Stimulated activated CD8-positive, alpha-beta memory T cell treated with anti-CD3 and anti-CD28 coated beads, Interleukin-4, amount 100 ng/mL, for 24 hours (primary cell): ENCODE results near the gene RDH13.

Experiments
- DNase-seq: peaks from one replicate; pipeline ENCODE4 v3.0.0-alpha.2; 2020; ENCODE audit warnings: low read depth

The RDH13 gene

DNA sequence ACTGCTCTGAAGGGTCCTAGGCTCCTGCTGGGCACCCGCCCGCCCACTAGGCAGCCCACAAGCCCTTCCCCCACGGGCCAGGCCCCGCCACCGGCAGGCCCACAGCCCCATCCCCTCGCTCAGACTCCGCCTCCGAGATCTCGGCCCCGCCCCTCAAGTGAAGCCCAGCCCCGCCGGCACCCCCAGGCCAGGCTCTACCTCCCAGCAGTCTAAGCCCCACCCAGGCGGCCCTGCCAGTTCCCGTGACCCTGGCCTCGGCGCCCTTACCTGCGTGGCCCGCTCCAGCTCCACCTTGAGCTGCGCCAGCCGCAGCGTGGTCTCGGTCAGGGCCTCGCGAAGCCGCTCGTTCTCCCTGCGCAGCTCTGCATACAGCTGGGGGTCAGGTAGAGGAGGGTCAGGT, 29.0 kb upstream of the RDH13 start:
- no peak for DNase-seq

GRCh38 chr19:55091126-55091910, 28.4 kb upstream of the RDH13 start:
- DNase-seq, result no peak

- no peak for DNase-seq
Measured at GRCh38 chr19:55090564-55090963, 27.6 kb upstream of the RDH13 start.

GRCh38 chr19:55089342-55089944, 26.5 kb upstream of the RDH13 start:
- no peak for DNase-seq

DNA sequence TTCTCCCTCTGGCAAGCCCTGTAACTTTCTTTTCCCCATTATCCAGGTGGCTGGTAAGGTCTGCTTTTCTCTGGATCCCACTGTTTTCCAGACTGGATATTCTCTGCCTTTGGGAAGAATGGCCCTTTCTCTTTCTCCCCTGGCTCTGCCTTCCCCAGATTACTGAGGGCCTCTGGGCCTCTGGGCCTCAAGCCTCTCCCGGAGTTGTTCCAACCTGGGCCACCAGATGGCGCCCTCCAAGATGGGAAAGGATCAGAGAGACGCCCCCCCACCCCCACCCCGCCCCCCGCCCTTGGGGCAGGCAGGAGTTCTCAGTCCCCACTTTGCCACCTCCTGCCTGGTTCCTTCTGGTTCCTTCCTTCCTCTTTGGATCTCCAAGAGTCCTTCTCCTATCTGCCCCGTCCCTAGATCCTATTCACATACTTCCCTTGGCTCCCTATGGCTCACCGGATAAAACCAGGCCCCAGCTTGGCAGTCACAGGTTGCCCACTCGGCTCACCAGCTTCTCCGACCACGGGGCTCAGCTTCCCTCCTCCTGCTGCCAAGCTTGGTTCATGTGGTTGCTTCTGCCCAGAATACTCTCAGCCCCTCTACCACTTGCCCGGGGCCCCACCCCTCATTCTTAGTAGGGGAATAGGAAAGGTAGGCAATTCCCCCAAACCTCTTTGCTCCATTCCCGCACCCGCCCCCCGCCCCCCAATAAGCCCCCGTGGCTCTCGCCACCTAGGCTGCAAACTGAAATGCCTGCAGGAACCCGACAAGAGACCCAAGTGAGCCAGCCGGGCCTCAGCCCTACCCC, 25.8 kb upstream of the RDH13 start:
- DNase-seq, result peak; percentile 73

DNA sequence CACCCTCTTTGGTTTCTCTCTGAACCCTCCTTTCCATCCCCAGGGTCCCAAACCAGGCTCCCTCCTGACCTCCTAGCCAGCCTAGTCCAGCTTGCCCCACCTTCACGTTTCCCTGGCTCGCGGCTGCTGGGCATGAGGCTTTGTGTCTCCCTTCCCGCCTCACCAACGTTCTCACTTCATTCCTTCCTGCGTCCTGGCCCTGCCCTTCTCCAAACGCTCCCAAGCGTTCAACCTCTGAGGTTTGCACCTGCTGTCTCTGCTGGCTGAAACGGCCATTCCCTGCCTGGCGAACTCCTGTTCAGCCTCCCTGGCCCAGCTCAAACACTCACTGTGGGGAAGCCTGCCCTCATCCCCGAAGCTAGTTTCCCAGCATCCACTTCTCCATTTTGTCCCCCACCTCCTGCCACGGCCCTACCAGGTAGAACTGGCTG, 25.1 kb upstream of the RDH13 start:
- DNase-seq, result no peak

DNA sequence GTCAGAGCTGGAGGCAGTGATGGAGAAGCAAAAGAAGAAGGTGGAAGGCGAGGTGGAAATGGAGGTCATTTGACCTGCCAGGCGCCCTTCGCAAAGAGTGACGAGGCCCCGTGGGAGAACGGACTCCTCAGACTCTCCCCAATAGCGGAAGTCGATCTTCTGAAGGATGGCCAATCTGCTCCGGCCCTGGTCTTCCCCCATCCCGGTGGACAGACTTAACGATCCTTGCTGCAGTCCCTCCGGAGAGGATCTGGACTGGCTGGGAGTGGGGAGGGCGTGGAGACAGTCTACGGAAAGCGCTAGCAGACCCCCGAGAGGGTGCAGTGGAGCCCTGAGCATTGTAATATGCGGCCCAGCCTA, 24.6 kb upstream of the RDH13 start:
- DNase-seq, result no peak

- DNase-seq, result no peak
Measured at GRCh38 chr19:55086730-55087541, 24.0 kb upstream of the RDH13 start.

GRCh38 chr19:55085923-55086715, 23.2 kb upstream of the RDH13 start:
- DNase-seq, result no peak

DNA sequence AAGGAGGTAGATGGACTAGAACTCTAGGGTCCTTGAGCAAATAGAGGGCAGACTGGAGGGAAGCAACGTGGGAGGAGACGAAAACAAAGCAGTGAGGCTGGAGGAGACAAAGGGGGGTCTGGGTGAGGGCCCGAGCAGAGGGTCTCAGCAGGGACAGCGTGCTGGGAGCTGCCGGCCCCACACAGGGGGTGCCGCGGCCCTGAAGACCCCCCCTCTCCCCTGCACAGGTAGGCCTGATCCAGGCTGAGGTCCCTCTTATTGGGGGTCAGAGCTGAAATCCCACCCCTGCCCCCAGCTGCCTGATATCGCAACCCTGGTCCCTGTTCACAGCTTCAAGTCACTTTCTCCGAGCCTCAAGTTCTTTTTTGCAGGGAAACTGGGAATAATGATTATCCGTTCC, 21.5 kb upstream of the RDH13 start:
- DNase-seq, result no peak

GRCh38 chr19:55083004-55083850, 20.3 kb upstream of the RDH13 start:
- no peak for DNase-seq

DNA sequence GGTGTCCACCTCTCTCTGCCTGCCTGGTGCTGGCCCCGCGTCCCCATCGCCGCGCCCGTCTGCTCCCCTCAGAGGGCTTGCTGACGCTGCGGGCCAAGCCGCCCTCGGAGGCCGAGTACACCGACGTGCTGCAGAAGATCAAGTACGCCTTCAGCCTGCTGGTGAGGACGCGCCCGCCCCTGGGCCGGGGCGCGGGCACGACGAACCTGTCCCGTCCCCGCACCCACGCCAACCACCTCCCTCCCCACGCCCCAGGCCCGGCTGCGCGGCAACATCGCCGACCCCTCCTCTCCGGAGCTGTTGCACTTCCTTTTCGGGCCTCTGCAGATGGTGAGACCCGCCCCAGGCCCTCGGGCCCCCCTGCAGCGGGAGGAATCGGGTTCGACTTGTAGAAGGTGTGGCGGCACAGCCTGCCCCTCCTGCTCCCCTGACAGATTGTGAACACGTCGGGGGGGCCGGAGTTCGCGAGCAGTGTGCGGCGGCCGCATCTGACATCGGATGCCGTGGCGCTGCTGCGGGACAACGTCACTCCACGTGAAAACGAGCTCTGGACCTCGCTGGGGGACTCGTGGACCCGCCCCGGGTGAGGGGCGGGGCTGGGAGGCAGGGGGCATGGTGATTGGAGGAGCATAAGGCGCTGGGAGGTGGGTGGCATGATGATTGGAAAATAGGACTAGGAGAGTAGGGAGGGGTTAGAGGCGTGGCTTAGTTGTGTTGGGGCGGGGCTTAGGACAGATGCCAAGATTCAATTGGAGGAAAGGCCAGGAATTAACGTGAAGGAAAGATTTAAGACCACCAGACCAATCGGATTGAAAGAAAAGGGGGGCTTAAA, 19.3 kb upstream of the RDH13 start:
- DNase-seq, result no peak

DNA sequence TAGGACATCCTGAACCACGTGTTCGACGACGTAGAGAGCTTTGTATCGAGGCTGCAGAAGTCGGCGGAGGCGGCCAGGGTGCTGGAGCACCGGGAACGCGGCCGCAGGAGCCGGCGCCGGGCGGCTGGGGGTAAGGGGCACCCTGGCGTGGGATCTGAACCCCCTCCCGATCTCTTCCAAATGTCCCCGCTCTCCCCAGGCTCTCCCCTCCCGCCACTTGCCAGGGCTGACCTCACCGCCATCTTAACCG, 18.7 kb upstream of the RDH13 start:
- DNase-seq, result no peak

GRCh38 chr19:55080968-55081769, 18.2 kb upstream of the RDH13 start:
- peak; percentile 79 for DNase-seq

GRCh38 chr19:55080121-55080967, 17.4 kb upstream of the RDH13 start:
- peak; percentile 43 for DNase-seq

DNA sequence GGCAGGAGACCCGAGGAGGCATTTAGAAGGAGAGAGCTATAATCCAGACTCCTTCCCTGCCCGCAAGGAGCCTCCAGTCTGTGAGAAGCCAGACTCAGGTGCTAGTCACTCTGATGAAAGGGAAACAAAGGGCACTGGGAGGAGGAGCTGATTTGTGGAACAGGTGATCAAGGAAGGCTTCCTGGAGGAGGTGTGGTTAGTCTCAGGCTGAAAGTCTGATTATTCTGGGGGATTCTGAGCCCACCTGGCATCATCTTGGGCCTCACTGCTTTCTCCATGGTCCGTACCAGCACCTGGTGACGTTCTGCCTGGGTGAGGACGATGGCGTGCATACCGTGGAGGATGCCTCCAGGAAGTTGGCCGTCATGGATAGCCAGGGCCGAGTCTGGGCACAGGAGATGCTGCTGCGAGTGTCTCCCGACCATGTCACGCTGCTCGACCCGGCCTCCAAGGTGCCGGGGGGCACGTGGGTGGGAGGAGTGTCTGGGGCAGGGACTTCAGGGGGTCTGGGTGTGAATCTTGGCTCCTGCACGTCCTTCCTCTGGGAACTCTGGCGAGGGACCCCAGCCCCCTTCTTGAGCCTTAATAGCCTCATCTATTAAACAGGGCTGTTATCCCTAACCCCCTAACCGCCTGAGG, 16.6 kb upstream of the RDH13 start:
- no peak for DNase-seq

DNA sequence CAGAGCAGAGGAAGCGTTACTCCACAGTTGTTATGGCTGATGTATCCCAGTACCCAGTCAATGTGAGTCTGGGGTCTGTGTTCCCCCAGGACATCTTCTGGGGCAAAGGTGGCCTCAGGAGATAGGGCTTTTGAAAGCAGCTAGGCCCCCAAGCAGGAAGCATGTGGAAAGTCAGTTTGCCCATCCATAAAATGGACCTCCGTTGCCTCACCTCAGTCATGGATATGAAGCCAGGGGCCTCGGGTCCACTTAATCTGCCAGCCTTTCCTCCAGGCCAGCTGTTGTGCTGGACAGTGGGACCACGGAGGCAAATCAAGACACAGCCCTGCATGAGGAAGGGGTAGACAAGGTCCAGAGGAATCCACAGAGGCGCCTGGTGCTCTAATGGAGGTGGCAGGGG, 16.0 kb upstream of the RDH13 start:
- no peak for DNase-seq

- no peak for DNase-seq
Measured at GRCh38 chr19:55077106-55077505, 14.2 kb upstream of the RDH13 start.
